Measurements from ENCODE around the gene ALG14.
"Not testable (repeated sequence)": the region's sequence is repeated elsewhere in the genome, so short reads cannot be mapped to it uniquely, and the experiment has no call there.

The ALG14 gene

GRCh38 chr1:95088303-95088702 is 15.6 kb upstream of the ALG14 start:
- no peak for DNase-seq (ENCODE audit: low read depth, low spot score)

- no peak for DNase-seq (ENCODE audit: low read depth, low spot score)
These were observed 14.3 kb upstream of the ALG14 start for GRCh38 chr1:95086949-95087533.

- no peak for DNase-seq (ENCODE audit: low read depth, low spot score)
These were observed 12.6 kb upstream of the ALG14 start for GRCh38 chr1:95085376-95085775.

- no peak for DNase-seq (ENCODE audit: low read depth, low spot score)
These were observed 11.8 kb upstream of the ALG14 start for GRCh38 chr1:95084317-95085176.

GRCh38 chr1:95080879-95081278 is 8.1 kb upstream of the ALG14 start:
- DNase-seq (ENCODE audit: low read depth, low spot score) = no peak

- no peak for DNase-seq (ENCODE audit: low read depth, low spot score)
These were observed 7.7 kb upstream of the ALG14 start for GRCh38 chr1:95080446-95080845.

- DNase-seq (ENCODE audit: low read depth, low spot score) = no peak
These were observed 3.3 kb upstream of the ALG14 start for GRCh38 chr1:95076034-95076433.

GRCh38 chr1:95073446-95073845 is 695 bp upstream of the ALG14 start:
- no peak for DNase-seq (ENCODE audit: low read depth, low spot score)

- no peak for DNase-seq (ENCODE audit: low read depth, low spot score)
These were observed 634 bp downstream of the ALG14 start for GRCh38 chr1:95072117-95072516.

GRCh38 chr1:95071539-95071938 is 1.2 kb downstream of the ALG14 start:
- no peak for DNase-seq (ENCODE audit: low read depth, low spot score)

- DNase-seq (ENCODE audit: low read depth, low spot score) = no peak
These were observed 3.0 kb downstream of the ALG14 start for GRCh38 chr1:95069710-95070093.

- DNase-seq (ENCODE audit: low read depth, low spot score) = no peak
These were observed 3.6 kb downstream of the ALG14 start for GRCh38 chr1:95068956-95069709.

GRCh38 chr1:95067568-95067967 is 5.2 kb downstream of the ALG14 start:
- DNase-seq (ENCODE audit: low read depth, low spot score) = no peak

GRCh38 chr1:95067062-95067461 is 5.7 kb downstream of the ALG14 start:
- DNase-seq (ENCODE audit: low read depth, low spot score) = no peak

GRCh38 chr1:95061445-95062006 is 11.2 kb downstream of the ALG14 start:
- DNase-seq (ENCODE audit: low read depth, low spot score) = no peak

GRCh38 chr1:95058974-95059373 is 13.8 kb downstream of the ALG14 start:
- DNase-seq (ENCODE audit: low read depth, low spot score) = no peak

GRCh38 chr1:95057351-95057750 is 15.4 kb downstream of the ALG14 start:
- DNase-seq (ENCODE audit: low read depth, low spot score) = no peak

- no peak for DNase-seq (ENCODE audit: low read depth, low spot score)
These were observed 22.8 kb downstream of the ALG14 start for GRCh38 chr1:95049935-95050334.

GRCh38 chr1:95048317-95048716 is 24.4 kb downstream of the ALG14 start:
- no peak for DNase-seq (ENCODE audit: low read depth, low spot score)

GRCh38 chr1:95047624-95048023 is 25.1 kb downstream of the ALG14 start:
- not testable (repeated sequence) for DNase-seq (ENCODE audit: low read depth, low spot score)

GRCh38 chr1:95046359-95046758 is 26.4 kb downstream of the ALG14 start:
- DNase-seq (ENCODE audit: low read depth, low spot score) = no peak
